ENCODE measurements around the gene CITED4. TPM values are rescaled to one million over a fixed set of nuclear protein-coding genes. Genes with fewer than 3 reads are reported as not detected.

CITED4 gene
- total RNA-seq, 1 donor from 2014 or later: 14.2 TPM

DNA sequence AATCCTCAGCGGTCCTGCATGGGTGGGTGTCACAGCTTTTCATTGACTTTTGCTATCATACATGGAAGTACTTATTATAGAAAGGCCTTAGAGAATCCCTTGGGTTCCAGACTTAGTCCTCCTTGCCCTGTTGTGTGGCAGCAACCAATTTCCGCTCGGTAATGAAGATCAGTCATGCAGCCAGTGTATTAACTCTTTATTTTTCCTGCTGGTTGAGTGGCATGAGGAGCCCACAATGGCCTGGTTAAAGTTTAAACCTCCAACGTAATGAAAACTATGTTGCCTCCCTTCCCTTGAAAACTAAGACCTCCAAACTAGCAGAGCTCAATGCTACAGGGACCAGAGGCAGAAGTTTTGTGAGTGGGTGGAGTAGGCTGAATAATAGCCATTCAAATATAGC is 20.0 kb downstream of the CITED4 start:
- Mint-ChIP-seq H3K4me1 (peaks cover 3% of the 10 kb centered on the region), H3K4me3 (no peak overlapping the region), H3K27me3 (ENCODE audit: low read depth) (peaks cover 5% of the 10 kb centered on the region), H3K36me3 (no peaks in the 10 kb centered on the region), H3K9me3 (peaks cover 6% of the 10 kb centered on the region), H3K27ac (no peak overlapping the region)
- TF ChIP-seq, protein P1, sequence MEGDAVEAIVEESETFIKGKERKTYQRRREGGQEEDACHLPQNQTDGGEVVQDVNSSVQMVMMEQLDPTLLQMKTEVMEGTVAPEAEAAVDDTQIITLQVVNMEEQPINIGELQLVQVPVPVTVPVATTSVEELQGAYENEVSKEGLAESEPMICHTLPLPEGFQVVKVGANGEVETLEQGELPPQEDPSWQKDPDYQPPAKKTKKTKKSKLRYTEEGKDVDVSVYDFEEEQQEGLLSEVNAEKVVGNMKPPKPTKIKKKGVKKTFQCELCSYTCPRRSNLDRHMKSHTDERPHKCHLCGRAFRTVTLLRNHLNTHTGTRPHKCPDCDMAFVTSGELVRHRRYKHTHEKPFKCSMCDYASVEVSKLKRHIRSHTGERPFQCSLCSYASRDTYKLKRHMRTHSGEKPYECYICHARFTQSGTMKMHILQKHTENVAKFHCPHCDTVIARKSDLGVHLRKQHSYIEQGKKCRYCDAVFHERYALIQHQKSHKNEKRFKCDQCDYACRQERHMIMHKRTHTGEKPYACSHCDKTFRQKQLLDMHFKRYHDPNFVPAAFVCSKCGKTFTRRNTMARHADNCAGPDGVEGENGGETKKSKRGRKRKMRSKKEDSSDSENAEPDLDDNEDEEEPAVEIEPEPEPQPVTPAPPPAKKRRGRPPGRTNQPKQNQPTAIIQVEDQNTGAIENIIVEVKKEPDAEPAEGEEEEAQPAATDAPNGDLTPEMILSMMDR (IDR thresholded peaks at IDR 0.05; ENCODE audit: unreplicated experiment): no peak
- DNase-seq (ENCODE audit: low spot score in 2 of 2, unreplicated experiment in 2 of 2): no peak

GRCh38 chr1:40841602-40842001 is 20.6 kb downstream of the CITED4 start:
- Mint-ChIP-seq H3K9me3 (peaks cover 6% of the 10 kb centered on the region), H3K27ac (no peak overlapping the region), H3K27me3 (ENCODE audit: low read depth) (peaks cover 5% of the 10 kb centered on the region), H3K4me1 (no peaks in the 10 kb centered on the region), H3K4me3 (no peak overlapping the region), H3K36me3 (no peaks in the 10 kb centered on the region)
- DNase-seq (ENCODE audit: low spot score in 2 of 2, unreplicated experiment in 2 of 2): no peak
- TF ChIP-seq, protein P1 (IDR thresholded peaks at IDR 0.05; ENCODE audit: unreplicated experiment): no peak

GRCh38 chr1:40840526-40841323 is 21.4 kb downstream of the CITED4 start:
- H3K36me3 Mint-ChIP-seq: no peaks in the 10 kb centered on the region

GRCh38 chr1:40839943-40840335 is 22.2 kb downstream of the CITED4 start:
- Mint-ChIP-seq H3K36me3 (no peaks in the 10 kb centered on the region), H3K4me1 (no peaks in the 10 kb centered on the region), H3K9me3 (peaks cover 6% of the 10 kb centered on the region), H3K4me3 (no peak overlapping the region), H3K27ac (no peak overlapping the region), H3K27me3 (ENCODE audit: low read depth) (peaks cover 5% of the 10 kb centered on the region)
- no peak for DNase-seq (ENCODE audit: low spot score in 2 of 2, unreplicated experiment in 2 of 2)
- TF ChIP-seq, protein P1 (IDR thresholded peaks at IDR 0.05; ENCODE audit: unreplicated experiment): no peak

More at GRCh38 chr1:40840526-40841323, 21.4 kb downstream of the CITED4 start:
- TF ChIP-seq, protein P1 (IDR thresholded peaks at IDR 0.05; ENCODE audit: unreplicated experiment): no peak
- H3K4me3 Mint-ChIP-seq: no peak overlapping the region
- H3K9me3 Mint-ChIP-seq: peaks cover 6% of the 10 kb centered on the region
- H3K27me3 Mint-ChIP-seq (ENCODE audit: low read depth): peaks cover 5% of the 10 kb centered on the region
- no peak for DNase-seq (ENCODE audit: low spot score in 2 of 2, unreplicated experiment in 2 of 2)
- H3K4me1 Mint-ChIP-seq: no peaks in the 10 kb centered on the region
- H3K27ac Mint-ChIP-seq: no peak overlapping the region

- no peak overlapping the region for H3K4me3 Mint-ChIP-seq
- TF ChIP-seq, protein P1 (IDR thresholded peaks at IDR 0.05; ENCODE audit: unreplicated experiment): no peak
- DNase-seq (ENCODE audit: low spot score in 2 of 2, unreplicated experiment in 2 of 2): no peak
- no peak overlapping the region for H3K27ac Mint-ChIP-seq
- H3K4me1 Mint-ChIP-seq: no peaks in the 10 kb centered on the region
- peaks cover 5% of the 10 kb centered on the region for H3K27me3 Mint-ChIP-seq (ENCODE audit: low read depth)
- H3K36me3 Mint-ChIP-seq: no peaks in the 10 kb centered on the region
- H3K9me3 Mint-ChIP-seq: peaks cover 6% of the 10 kb centered on the region
Measured at GRCh38 chr1:40838980-40839942, 22.9 kb downstream of the CITED4 start.

Measured in mesothelial cell of epicardium (in vitro differentiated cells).